Caco-2 (cell line): Measurements from ENCODE around the gene BLMH. TPM values are rescaled to one million over a fixed set of nuclear protein-coding genes. Genes with fewer than 3 reads are reported as not detected.

Source experiments
- BruUV-seq: library from RNA; stranded (reverse); fragments of 400-500 nt; replicated peaks from 2 replicates; lab custom pipeline; 2021; lab: Mats Ljungman, UMichigan
- CTCF ChIA-PET: fragments of 300-600 bp; sonication (Branson Sonifier 250); formaldehyde crosslinking; loops from one replicate; lab custom pipeline; 2022; ENCODE audit warnings: antibody characterized with exemption; lab: Charles Lee
- POLR2A ChIA-PET: fragments of 300-600 bp; sonication (Branson Sonifier 250); formaldehyde crosslinking; loops from one replicate; lab custom pipeline; 2022; ENCODE audit warnings: antibody characterized with exemption; lab: Charles Lee
- DNase-seq, 2 experiments: peaks; one replicate each; pipeline versions ENCODE4 v3.0.0 to v3.0.0-alpha.2; 2020 to 2022
- H3K27me3 ChIP-seq: replicated peaks from 2 replicates; pipeline ENCODE4 v1.6.0; 2011; ENCODE audit warnings: low read length; ENCODE audit not compliant: control insufficient read depth, insufficient read depth
- H3K36me3 ChIP-seq: 2 replicates; pipeline ENCODE4 v1.5.1; 2011; ENCODE audit warnings: low read length; ENCODE audit not compliant: control insufficient read depth, insufficient read depth
- H3K4me1 ChIP-seq: fragments of 250-450 bp; sonication (Bioruptor Pico); 2 replicates; pipeline ENCODE4 v1.5.1; 2020; ENCODE audit warnings: mild to moderate bottlenecking
- H3K4me3 ChIP-seq: 2 replicates; pipeline ENCODE4 v1.5.1; 2011; ENCODE audit warnings: low read depth, mild to moderate bottlenecking, control low read depth, low read length
- H3K9me3 ChIP-seq: fragments of 250-450 bp; sonication (Bioruptor Pico); 2 replicates; pipeline ENCODE4 v1.5.1; 2020; ENCODE audit warnings: mild to moderate bottlenecking, moderate library complexity
- H3K27ac Mint-ChIP-seq: one replicate; pipeline ENCODE4 v1.8.0; 2022; ENCODE audit warnings: mixed read lengths; ENCODE audit not compliant: unreplicated experiment
- H3K27me3 Mint-ChIP-seq: one replicate; pipeline ENCODE4 v1.8.0; 2022; ENCODE audit warnings: mixed read lengths; ENCODE audit not compliant: insufficient read depth, unreplicated experiment
- H3K36me3 Mint-ChIP-seq: one replicate; pipeline ENCODE4 v1.8.0; 2022; ENCODE audit warnings: mild to moderate bottlenecking, mixed read lengths; ENCODE audit not compliant: insufficient read depth, unreplicated experiment
- H3K4me1 Mint-ChIP-seq: one replicate; pipeline ENCODE4 v1.8.0; 2022; ENCODE audit warnings: low read depth, mixed read lengths; ENCODE audit not compliant: unreplicated experiment
- H3K4me3 Mint-ChIP-seq: one replicate; pipeline ENCODE4 v1.8.0; 2022; ENCODE audit warnings: mild to moderate bottlenecking, moderate library complexity, mixed read lengths; ENCODE audit not compliant: unreplicated experiment
- H3K9me3 Mint-ChIP-seq: one replicate; pipeline ENCODE4 v1.8.0; 2022; ENCODE audit warnings: mixed read lengths; ENCODE audit not compliant: unreplicated experiment
- intact Hi-C: fragments of 100-400 bp; cut with micrococcal nuclease; formaldehyde crosslinking; loops from one replicate; pipeline ENCODE4 v1.10.0; 2022; ENCODE audit not compliant: unreplicated experiment
- total RNA-seq: library from RNA; stranded (reverse); gene quantifications from 2 replicates; pipeline ENCODE4 v1.2.3, GENCODE V29; 2022
- TF ChIP-seq, protein P1 (sequence below), 2 experiments: fragments of 200-600 bp in 1 of 2; IDR thresholded peaks; 1 replicate in 1 of 2; 2 replicates in 1 of 2; pipeline versions ENCODE4 v1.5.1 to v1.8.0; 2011 to 2022; ENCODE audit warnings: antibody characterized with exemption in 1 of 2, control low read depth in 1 of 2, inconsistent platforms in 1 of 2, low read depth in 1 of 2, low read length in 1 of 2, mild to moderate bottlenecking in 1 of 2, moderate library complexity in 1 of 2; ENCODE audit not compliant: insufficient read depth in 1 of 2, severe bottlenecking in 1 of 2, unreplicated experiment in 1 of 2

The BLMH gene
- total RNA-seq, 1 experiment from 2014 or later = 56.1 TPM

- TF ChIP-seq, protein P1, sequence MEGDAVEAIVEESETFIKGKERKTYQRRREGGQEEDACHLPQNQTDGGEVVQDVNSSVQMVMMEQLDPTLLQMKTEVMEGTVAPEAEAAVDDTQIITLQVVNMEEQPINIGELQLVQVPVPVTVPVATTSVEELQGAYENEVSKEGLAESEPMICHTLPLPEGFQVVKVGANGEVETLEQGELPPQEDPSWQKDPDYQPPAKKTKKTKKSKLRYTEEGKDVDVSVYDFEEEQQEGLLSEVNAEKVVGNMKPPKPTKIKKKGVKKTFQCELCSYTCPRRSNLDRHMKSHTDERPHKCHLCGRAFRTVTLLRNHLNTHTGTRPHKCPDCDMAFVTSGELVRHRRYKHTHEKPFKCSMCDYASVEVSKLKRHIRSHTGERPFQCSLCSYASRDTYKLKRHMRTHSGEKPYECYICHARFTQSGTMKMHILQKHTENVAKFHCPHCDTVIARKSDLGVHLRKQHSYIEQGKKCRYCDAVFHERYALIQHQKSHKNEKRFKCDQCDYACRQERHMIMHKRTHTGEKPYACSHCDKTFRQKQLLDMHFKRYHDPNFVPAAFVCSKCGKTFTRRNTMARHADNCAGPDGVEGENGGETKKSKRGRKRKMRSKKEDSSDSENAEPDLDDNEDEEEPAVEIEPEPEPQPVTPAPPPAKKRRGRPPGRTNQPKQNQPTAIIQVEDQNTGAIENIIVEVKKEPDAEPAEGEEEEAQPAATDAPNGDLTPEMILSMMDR (IDR thresholded peaks at IDR 0.05; ENCODE audit: insufficient read depth in 1 of 2, low read depth in 1 of 2, low read length in 1 of 2, severe bottlenecking in 1 of 2, unreplicated experiment in 1 of 2) = no peak
- no peaks in the 10 kb centered on the region for H3K27me3 ChIP-seq
- Mint-ChIP-seq H3K27me3 (no peaks in the 10 kb centered on the region), H3K27ac (no peak overlapping the region), H3K9me3 (no peaks in the 10 kb centered on the region), H3K36me3 (no peaks in the 10 kb centered on the region), H3K4me1 (peaks cover 14% of the 10 kb centered on the region), H3K4me3 (no peak overlapping the region)
- intact Hi-C loops = no loop called here
- H3K36me3 ChIP-seq = no peaks in the 10 kb centered on the region
- 0 out of 2 replicates have a peak, but pooled peaks cover 4% of the 10 kb centered on the region for H3K4me1 ChIP-seq
- ChIA-PET POLR2A (interaction anchor here (0.7 kb wide), 1 partner anchor 21 kb away, joined by 11 read pairs; no protein-coding TSS in a partner anchor), CTCF (interaction anchor here (0.6 kb wide), 1 partner anchor 42 kb away, joined by 3 read pairs; no protein-coding TSS in a partner anchor)
- H3K4me3 ChIP-seq = no peak overlapping the region
- DNase-seq = no peak
- H3K9me3 ChIP-seq = no peaks in the 10 kb centered on the region
- BruUV-seq = no TSS peak
Measured at GRCh38 chr17:30316736-30317135, 25.0 kb upstream of the BLMH start.

- CTCF ChIA-PET = no interaction called here
Measured at GRCh38 chr17:30315106-30315505, 23.4 kb upstream of the BLMH start.

GRCh38 chr17:30314474-30314873 lies 22.7 kb upstream of the BLMH start:
- intact Hi-C loops = no loop called here
- Mint-ChIP-seq H3K36me3 (no peaks in the 10 kb centered on the region), H3K27me3 (no peaks in the 10 kb centered on the region), H3K9me3 (no peaks in the 10 kb centered on the region), H3K27ac (no peak overlapping the region), H3K4me1 (peaks cover 8% of the 10 kb centered on the region), H3K4me3 (no peak overlapping the region)
- H3K4me3 ChIP-seq = no peak overlapping the region
- TF ChIP-seq, protein P1 (IDR thresholded peaks at IDR 0.05; ENCODE audit: insufficient read depth in 1 of 2, low read depth in 1 of 2, low read length in 1 of 2, severe bottlenecking in 1 of 2, unreplicated experiment in 1 of 2) = no peak
- no peaks in the 10 kb centered on the region for H3K9me3 ChIP-seq
- H3K4me1 ChIP-seq = 0 out of 2 replicates have a peak, but pooled peaks cover 4% of the 10 kb centered on the region
- no peaks in the 10 kb centered on the region for H3K36me3 ChIP-seq
- CTCF ChIA-PET = no interaction called here
- no peaks in the 10 kb centered on the region for H3K27me3 ChIP-seq
- POLR2A ChIA-PET = no interaction called here
- BruUV-seq = no TSS peak
- DNase-seq = no peak

More at GRCh38 chr17:30315106-30315505, 23.4 kb upstream of the BLMH start:
- Histone ChIP-seq H3K4me1 (0 out of 2 replicates have a peak, but pooled peaks cover 4% of the 10 kb centered on the region), H3K36me3 (no peaks in the 10 kb centered on the region), H3K9me3 (no peaks in the 10 kb centered on the region), H3K27me3 (no peaks in the 10 kb centered on the region), H3K4me3 (no peak overlapping the region)
- H3K9me3 Mint-ChIP-seq = no peaks in the 10 kb centered on the region
- TF ChIP-seq, protein P1 (IDR thresholded peaks at IDR 0.05; ENCODE audit: insufficient read depth in 1 of 2, low read depth in 1 of 2, low read length in 1 of 2, severe bottlenecking in 1 of 2, unreplicated experiment in 1 of 2) = no peak
- no peaks in the 10 kb centered on the region for H3K36me3 Mint-ChIP-seq
- H3K27me3 Mint-ChIP-seq = no peaks in the 10 kb centered on the region
- no peak for DNase-seq
- intact Hi-C loops = no loop called here
- H3K4me3 Mint-ChIP-seq = no peak overlapping the region
- no peak overlapping the region for H3K27ac Mint-ChIP-seq
- peaks cover 8% of the 10 kb centered on the region for H3K4me1 Mint-ChIP-seq
- POLR2A ChIA-PET = no interaction called here
- BruUV-seq = no TSS peak
